NCI-H187 treated with DMSO at 0.1 percent for 48 hours (cell line): ENCODE results near the gene NHEJ1.

Source experiments
- DNase-seq: peaks from one replicate; lab custom pipeline; 2025; lab: John Stamatoyannopoulos, UW

The NHEJ1 gene

GRCh38 chr2:219028996-219029828 is 131.4 kb downstream of the NHEJ1 start:
- DNase-seq = no peak

- no peak for DNase-seq
Observed at GRCh38 chr2:219028141-219028540, 132.5 kb downstream of the NHEJ1 start.

- DNase-seq = no peak
Observed at GRCh38 chr2:219027511-219028055, 133.0 kb downstream of the NHEJ1 start.

GRCh38 chr2:219026946-219027345 is 133.7 kb downstream of the NHEJ1 start:
- DNase-seq = no peak

- DNase-seq = no peak
Observed at GRCh38 chr2:219025637-219026585, 134.7 kb downstream of the NHEJ1 start.
